GM12878 (cell line): Measurements from ENCODE around the gene PRKCE. TPM values are rescaled to one million over a fixed set of nuclear protein-coding genes. Genes with fewer than 3 reads are reported as not detected.

Experiments
- ATF3 ChIP-seq: IDR thresholded peaks from 2 replicates; pipeline ENCODE4 v1.6.1; 2011; ENCODE audit warnings: low read depth, mild to moderate bottlenecking, low read length, moderate library complexity, borderline replicate concordance; ENCODE audit errors: extremely low read depth
- BCL11A ChIP-seq: IDR thresholded peaks from 2 replicates; pipeline ENCODE4 v1.6.1; 2011; ENCODE audit warnings: low read depth, low read length
- CBFB ChIP-seq: IDR thresholded peaks from 2 replicates; pipeline ENCODE4 v1.6.1; 2016; ENCODE audit warnings: antibody characterized with exemption, low read depth
- CBX5 ChIP-seq: sonication (generic); IDR thresholded peaks from 2 replicates; pipeline ENCODE4 v1.6.1; 2016; ENCODE audit warnings: low read depth, moderate library complexity, mild to moderate bottlenecking, inconsistent platforms
- CHD1 ChIP-seq: IDR thresholded peaks from 2 replicates; pipeline ENCODE4 v1.6.1; 2012; ENCODE audit warnings: low read depth, low read length, improper control_type of control experiment
- JUNB ChIP-seq: IDR thresholded peaks from 2 replicates; pipeline ENCODE4 v1.6.1; 2016; ENCODE audit warnings: antibody characterized with exemption, mild to moderate bottlenecking
- KDM1A ChIP-seq: fragments of 200-600 bp; sonication (generic); IDR thresholded peaks from 2 replicates; pipeline ENCODE4 v1.6.1; 2016; ENCODE audit warnings: borderline replicate concordance
- MXI1 ChIP-seq: fragments of 150-350 bp; IDR thresholded peaks from 2 replicates; pipeline ENCODE4 v1.6.1; 2011; ENCODE audit warnings: low read depth, mild to moderate bottlenecking, inconsistent platforms, low read length, improper control_type of control experiment
- NFXL1 ChIP-seq: fragments of 450-650 bp; IDR thresholded peaks from 2 replicates; pipeline ENCODE4 v1.6.1; 2017; ENCODE audit warnings: antibody characterized with exemption, mild to moderate bottlenecking, borderline replicate concordance
- NFYA ChIP-seq: IDR thresholded peaks from 2 replicates; pipeline ENCODE4 v1.6.1; 2011; ENCODE audit warnings: low read depth, mild to moderate bottlenecking, low read length, improper control_type of control experiment, borderline replicate concordance
- POLR2AphosphoS2 ChIP-seq: IDR thresholded peaks from 2 replicates; pipeline ENCODE4 v1.6.1; 2011; ENCODE audit warnings: low read depth, mild to moderate bottlenecking, low read length, improper control_type of control experiment, moderate library complexity
- REST ChIP-seq: IDR thresholded peaks from 2 replicates; pipeline ENCODE4 v1.6.1; 2012; ENCODE audit warnings: mild to moderate bottlenecking, low read depth, low read length
- RUNX3 ChIP-seq: IDR thresholded peaks from 2 replicates; pipeline ENCODE4 v1.6.1; 2012; ENCODE audit warnings: low read length, inconsistent platforms
- SKIL ChIP-seq: fragments of 450-650 bp; IDR thresholded peaks from 2 replicates; pipeline ENCODE4 v1.6.1; 2017; ENCODE audit warnings: mild to moderate bottlenecking, low read depth, inconsistent platforms; ENCODE audit not compliant: poor library complexity, severe bottlenecking
- USF1 ChIP-seq: IDR thresholded peaks from 2 replicates; pipeline ENCODE4 v1.6.1; 2011; ENCODE audit warnings: borderline replicate concordance, low read depth, mild to moderate bottlenecking, moderate library complexity, mixed read lengths, low read length; ENCODE audit not compliant: insufficient read depth; ENCODE audit errors: extremely low read length
- ZNF207 ChIP-seq: fragments of 450-650 bp; IDR thresholded peaks from 2 replicates; pipeline ENCODE4 v1.6.1; 2014; ENCODE audit warnings: antibody characterized with exemption, mild to moderate bottlenecking, borderline replicate concordance
- ZNF24 ChIP-seq: fragments of 450-650 bp; IDR thresholded peaks from 2 replicates; pipeline ENCODE4 v1.6.1; 2017; ENCODE audit warnings: antibody characterized with exemption, mild to moderate bottlenecking
- polyA plus RNA-seq, 11 experiments: library from polyadenylated mRNA; depleted of rRNA in 4 of 11; unstranded in 6 of 11; stranded (reverse) in 5 of 11; fragments of >200 nt; fragmentation: Nextera tagmentation in 4 of 11; fragmentation: Illumina TruSeq in 1 of 11; extraction: Ambion mirVana in 4 of 11; extraction: Trizol in 1 of 11; gene quantifications; 1 replicate in 1 of 11; 2 replicates in 10 of 11; pipeline versions ENCODE4 v1.2.1 to v1.2.3, GENCODE V29; 2011 to 2016; ENCODE audit warnings: inconsistent platforms in 2 of 11, missing spikeins in 2 of 11, low read depth in 1 of 11
- total RNA-seq, 4 experiments: library from RNA; depleted of rRNA in 3 of 4; stranded (reverse); fragments of >200 nt in 3 of 4; fragmentation: Illumina TruSeq in 1 of 4; extraction: Trizol in 1 of 4; gene quantifications; 2 replicates each; pipeline versions ENCODE4 v1.2.1 to v1.2.3, GENCODE V29; 2013 to 2021
- TF ChIP-seq, protein P1 (sequence below): IDR thresholded peaks from 2 replicates; pipeline ENCODE4 v1.6.1; 2012; ENCODE audit warnings: low read length, inconsistent platforms

PRKCE gene
- total and polyA plus RNA-seq, 10 of the 15 experiments (the other 5 are each of a cell fraction or from before 2014, with no cell fraction given) = 2.6 to 28.2 (median 11.3) TPM

- no peak for TF ChIP-seq CHD1
- no peak; the same call in 1 of the 2 replicates for TF ChIP-seq POLR2AphosphoS2
- no peak for TF ChIP-seq SKIL
- TF ChIP-seq CBFB = peak; percentile 81; the same call in 1 of the 2 replicates
- TF ChIP-seq ZNF24 = no peak
- TF ChIP-seq ATF3 = peak; percentile 2; the same call in 1 of the 2 replicates
- TF ChIP-seq ZNF207 = no peak
- TF ChIP-seq USF1 = no peak
- TF ChIP-seq REST = no peak
- no peak for TF ChIP-seq NFXL1
- no peak for TF ChIP-seq KDM1A
- TF ChIP-seq JUNB = no peak
- TF ChIP-seq BCL11A = no peak
- TF ChIP-seq MXI1 = peak; percentile 75; the same call in 1 of the 2 replicates
- peak; percentile 85 for TF ChIP-seq RUNX3
- TF ChIP-seq CBX5 = no peak
- TF ChIP-seq NFYA = no peak
- TF ChIP-seq, protein P1, sequence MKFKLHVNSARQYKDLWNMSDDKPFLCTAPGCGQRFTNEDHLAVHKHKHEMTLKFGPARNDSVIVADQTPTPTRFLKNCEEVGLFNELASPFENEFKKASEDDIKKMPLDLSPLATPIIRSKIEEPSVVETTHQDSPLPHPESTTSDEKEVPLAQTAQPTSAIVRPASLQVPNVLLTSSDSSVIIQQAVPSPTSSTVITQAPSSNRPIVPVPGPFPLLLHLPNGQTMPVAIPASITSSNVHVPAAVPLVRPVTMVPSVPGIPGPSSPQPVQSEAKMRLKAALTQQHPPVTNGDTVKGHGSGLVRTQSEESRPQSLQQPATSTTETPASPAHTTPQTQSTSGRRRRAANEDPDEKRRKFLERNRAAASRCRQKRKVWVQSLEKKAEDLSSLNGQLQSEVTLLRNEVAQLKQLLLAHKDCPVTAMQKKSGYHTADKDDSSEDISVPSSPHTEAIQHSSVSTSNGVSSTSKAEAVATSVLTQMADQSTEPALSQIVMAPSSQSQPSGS = no peak
Measured at GRCh38 chr2:45611020-45611859, 40.2 kb upstream of the PRKCE start, which contains the start of gene SRBD1 (continued).
